ENCODE measurements around the gene LTC4S. TPM values are rescaled to one million over a fixed set of nuclear protein-coding genes. Genes with fewer than 3 reads are reported as not detected.

Gene LTC4S
- total and polyA plus RNA-seq, 9 of the 15 experiments (the other 6 are each of a cell fraction or from before 2014, with no cell fraction given), result 0.17 to 0.77 (median 0.75) TPM; not detected in 6

DNA sequence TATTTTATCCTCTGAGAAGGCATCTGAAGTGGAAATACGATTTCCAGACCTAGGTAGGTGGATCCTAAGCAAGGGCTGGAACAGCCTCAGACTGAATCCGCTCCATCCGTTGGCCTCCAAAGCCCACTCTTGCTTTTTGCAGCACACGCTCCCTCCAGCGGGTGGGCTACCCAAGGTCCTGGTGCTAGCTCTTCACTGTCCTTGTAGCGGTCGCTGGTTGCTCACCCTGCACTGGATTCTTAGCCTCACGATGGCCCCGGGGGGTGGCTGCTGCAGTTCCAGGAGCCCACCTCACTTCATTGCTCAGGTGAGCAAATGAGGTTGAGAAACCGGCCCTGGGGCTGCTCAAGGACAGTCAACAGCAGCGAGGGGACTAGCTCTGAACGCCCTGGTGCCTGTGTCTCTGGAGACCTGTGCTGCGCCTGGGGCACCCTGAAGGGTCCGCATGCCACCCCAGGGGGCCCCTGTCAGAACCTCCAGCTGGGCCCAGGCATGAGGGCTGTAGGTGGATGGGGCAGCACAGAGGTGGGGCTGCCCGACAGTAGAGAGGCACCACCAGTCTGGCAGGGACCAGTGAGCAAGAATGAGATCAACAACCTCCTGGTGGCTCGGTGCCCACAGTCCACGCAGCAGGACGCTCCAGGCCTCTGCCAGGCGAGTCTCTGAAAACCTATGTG is 8.6 kb downstream of the LTC4S start (continued):
- TF ChIP-seq GATA2 (CRISPR knock-in tag; IDR thresholded peaks at IDR 0.05) (no peak), KLF6 (CRISPR knock-in tag; IDR thresholded peaks at IDR 0.05; ENCODE audit: borderline replicate concordance) (no peak), ZNF431 (CRISPR knock-in tag; IDR thresholded peaks at IDR 0.05) (no peak), PURB (CRISPR knock-in tag; IDR thresholded peaks at IDR 0.05; ENCODE audit: low read depth) (no peak), RBFOX2 (IDR thresholded peaks at IDR 0.05; ENCODE audit: low read depth, low read length) (peak; percentile 40)

DNA sequence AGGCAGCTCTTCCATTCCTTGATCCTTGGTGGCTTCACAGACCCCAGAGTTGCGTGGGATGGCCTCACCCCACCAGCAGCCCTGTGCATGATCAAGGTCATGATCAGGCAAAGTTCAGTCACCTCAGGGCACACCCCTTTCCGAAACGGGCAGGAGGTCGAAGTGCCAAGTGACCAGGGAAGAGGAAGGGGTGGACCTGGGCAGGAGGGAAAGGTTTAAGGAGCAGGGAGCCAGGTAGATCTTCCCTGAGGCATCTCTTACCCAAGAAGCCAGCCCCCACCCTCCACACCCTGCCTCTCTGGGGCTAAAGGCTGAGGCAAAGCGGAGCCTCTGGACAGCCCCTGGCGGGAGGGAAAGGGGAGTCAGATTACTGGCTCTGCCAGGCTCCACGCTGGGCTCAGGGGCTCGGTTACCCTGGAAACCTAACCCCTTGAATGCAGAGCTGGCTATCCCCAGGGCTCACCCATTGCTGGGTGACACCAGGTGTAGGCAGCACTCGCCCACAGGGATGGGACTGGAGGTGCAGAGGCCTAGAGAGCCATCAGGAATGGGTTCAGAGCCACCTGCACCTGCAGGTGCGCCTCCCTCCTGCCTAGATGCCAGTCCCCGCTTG is 9.3 kb downstream of the LTC4S start:
- no peak overlapping the region; the same call in 2 of the 3 replicates for H3K27ac ChIP-seq (ENCODE audit: extremely low read depth, low read depth, low read length)
- no peaks in the 10 kb centered on the region for H4K20me1 ChIP-seq (replicated peaks; ENCODE audit: control insufficient read depth, insufficient read depth, low read length)
- peaks cover 23 to 77% of the 10 kb centered on the region in 2 experiments for H3K4me1 ChIP-seq (replicated peaks in 1 of 2; ENCODE audit: control insufficient read depth in 2 of 2, insufficient read depth in 2 of 2, low read length in 2 of 2)
- H3K9me3 ChIP-seq (replicated peaks; ENCODE audit: control insufficient read depth, insufficient read depth, low read depth, low read length), result no peaks in the 10 kb centered on the region
- in situ Hi-C loops (cut with MboI) (no loop called here), intact Hi-C loops (cut with micrococcal nuclease) (no loop called here)
- no peaks in the 10 kb centered on the region for H3K27me3 ChIP-seq (ENCODE audit: control insufficient read depth in 2 of 2, insufficient read depth in 2 of 2, low read length in 2 of 2)
- ATAC-seq, result no peak
- H3K9me1 ChIP-seq (ENCODE audit: control insufficient read depth, insufficient read depth, low read length), result peaks cover 6% of the 10 kb centered on the region
- H3K9ac ChIP-seq (ENCODE audit: insufficient read depth in 1 of 2, low read depth in 2 of 2, low read length in 2 of 2), result peak overlapping the region in 1 of 2 experiments; percentile 78; a peak in 2 of 4 replicates
- BruUV-seq (replicated peaks), result no TSS peak
- WGBS (ENCODE audit: insufficient coverage, low coverage, missing lambda C conversion rate), result 78% methylated on average over 7 of the region's 11 CpGs
- H2AFZ ChIP-seq (ENCODE audit: low read depth, low read length), result no peak overlapping the region
- no peak overlapping the region for H3K4me3 ChIP-seq
- no peak for DNase-seq (ENCODE audit: extremely low read depth in 1 of 4, low spot score in 3 of 4)
- no peak overlapping the region for H3K4me2 ChIP-seq (ENCODE audit: insufficient read depth, low read length)
- CTCF ChIA-PET (ENCODE audit: low intra/inter-chr PET ratio), result no interaction called here
- H3K79me2 ChIP-seq (ENCODE audit: control insufficient read depth, insufficient read depth, low read length), result peaks cover 45% of the 10 kb centered on the region
- peaks cover 62% of the 10 kb centered on the region; the same call in 2 of the 3 replicates for H3K36me3 ChIP-seq (ENCODE audit: control insufficient read depth, insufficient read depth, low read length)
- FAIRE-seq, result no peak
- POLR2A ChIA-PET, result interaction anchor here (0.8 to 1.8 kb wide), 5 partner anchors 9 to 104 kb away, joined by 3 to 5 read pairs (median 3); no protein-coding TSS in a partner anchor
- no peak for TF ChIP-seq KDM1A (IDR thresholded peaks at IDR 0.05)
- no peak for TF ChIP-seq ZNF197 (CRISPR knock-in tag; IDR thresholded peaks at IDR 0.05; ENCODE audit: low read depth)
- TF ChIP-seq TSC22D4 (tag; IDR thresholded peaks at IDR 0.05), result no peak
- TF ChIP-seq, protein P1, sequence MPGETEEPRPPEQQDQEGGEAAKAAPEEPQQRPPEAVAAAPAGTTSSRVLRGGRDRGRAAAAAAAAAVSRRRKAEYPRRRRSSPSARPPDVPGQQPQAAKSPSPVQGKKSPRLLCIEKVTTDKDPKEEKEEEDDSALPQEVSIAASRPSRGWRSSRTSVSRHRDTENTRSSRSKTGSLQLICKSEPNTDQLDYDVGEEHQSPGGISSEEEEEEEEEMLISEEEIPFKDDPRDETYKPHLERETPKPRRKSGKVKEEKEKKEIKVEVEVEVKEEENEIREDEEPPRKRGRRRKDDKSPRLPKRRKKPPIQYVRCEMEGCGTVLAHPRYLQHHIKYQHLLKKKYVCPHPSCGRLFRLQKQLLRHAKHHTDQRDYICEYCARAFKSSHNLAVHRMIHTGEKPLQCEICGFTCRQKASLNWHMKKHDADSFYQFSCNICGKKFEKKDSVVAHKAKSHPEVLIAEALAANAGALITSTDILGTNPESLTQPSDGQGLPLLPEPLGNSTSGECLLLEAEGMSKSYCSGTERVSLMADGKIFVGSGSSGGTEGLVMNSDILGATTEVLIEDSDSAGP (CRISPR knock-in tag; IDR thresholded peaks at IDR 0.05), result no peak
- TF ChIP-seq CBX2 (IDR thresholded peaks at IDR 0.05; ENCODE audit: insufficient read depth, low read length, poor library complexity, severe bottlenecking), result no peak
- TF ChIP-seq GTF2F1 (IDR thresholded peaks at IDR 0.05; ENCODE audit: low read depth, low read length), result no peak

All from K562 (cell line).